Peyer's patch (tissue), 4 donors: Measurements from ENCODE around the gene DIAPH2.

Experiments
- CTCF ChIP-seq, 6 experiments: fragments of 450-650 bp in 4 of 6; fragments of 200-600 bp in 2 of 6; sonication (generic) in 1 of 6; IDR thresholded peaks; one replicate each; pipeline ENCODE4 v1.5.1; 2017 to 2019; ENCODE audit warnings: antibody characterized with exemption in 6 of 6, mild to moderate bottlenecking in 3 of 6, moderate library complexity in 1 of 6
- POLR2A ChIP-seq, 2 donors: fragments of 450-650 bp; IDR thresholded peaks; one replicate each; pipeline ENCODE4 v1.5.1; 2017; ENCODE audit warnings: antibody characterized with exemption in 2 of 2, mild to moderate bottlenecking in 2 of 2, moderate library complexity in 2 of 2

- TF ChIP-seq POLR2A (IDR thresholded peaks at IDR 0.05): no peak
- TF ChIP-seq CTCF (IDR thresholded peaks at IDR 0.05): no peak
Measured at GRCh38 chrX:97294041-97294440, 609.4 kb downstream of the DIAPH2 start.
